ENCODE measurements around the gene SLC6A17.

SLC6A17 gene

GRCh38 chr1:110203021-110203661 is 52.8 kb downstream of the SLC6A17 start:
- in situ Hi-C loops (cut with HindIII; ENCODE audit: low sequenced_read_pairs): no loop called here
- TF ChIP-seq CTCF (IDR thresholded peaks at IDR 0.05; ENCODE audit: low read depth, low read length): peak; percentile 81
- peak; percentile 62 for DNase-seq (ENCODE audit: low read depth, low spot score)

GRCh38 chr1:110205156-110205555 is 54.9 kb downstream of the SLC6A17 start:
- no peak for DNase-seq (ENCODE audit: low read depth, low spot score)
- H3K4me3 ChIP-seq (ENCODE audit: low read depth, low read length): no peak overlapping the region
- in situ Hi-C loops (cut with HindIII; ENCODE audit: low sequenced_read_pairs): no loop called here
- TF ChIP-seq CTCF (IDR thresholded peaks at IDR 0.05; ENCODE audit: low read depth, low read length): no peak

More at GRCh38 chr1:110203021-110203661, 52.8 kb downstream of the SLC6A17 start:
- no peak overlapping the region for H3K4me3 ChIP-seq (ENCODE audit: low read depth, low read length)

GRCh38 chr1:110205591-110206155 is 55.4 kb downstream of the SLC6A17 start:
- DNase-seq (ENCODE audit: low read depth, low spot score): no peak
- no peak overlapping the region for H3K4me3 ChIP-seq (ENCODE audit: low read depth, low read length)
- in situ Hi-C loops (cut with HindIII; ENCODE audit: low sequenced_read_pairs): no loop called here
- no peak for TF ChIP-seq CTCF (IDR thresholded peaks at IDR 0.05; ENCODE audit: low read depth, low read length)

GRCh38 chr1:110206261-110206920 is 56.1 kb downstream of the SLC6A17 start:
- no peak for TF ChIP-seq CTCF (IDR thresholded peaks at IDR 0.05; ENCODE audit: low read depth, low read length)
- no peak overlapping the region for H3K4me3 ChIP-seq (ENCODE audit: low read depth, low read length)
- in situ Hi-C loops (cut with HindIII; ENCODE audit: low sequenced_read_pairs): no loop called here
- no peak for DNase-seq (ENCODE audit: low read depth, low spot score)

- TF ChIP-seq CTCF (IDR thresholded peaks at IDR 0.05; ENCODE audit: low read depth, low read length): peak; percentile 86
- no peak overlapping the region for H3K4me3 ChIP-seq (ENCODE audit: low read depth, low read length)
- in situ Hi-C loops (cut with HindIII; ENCODE audit: low sequenced_read_pairs): no loop called here
- peak; percentile 34 for DNase-seq (ENCODE audit: low read depth, low spot score)
Measured at GRCh38 chr1:110207831-110208230, 57.5 kb downstream of the SLC6A17 start.

DNA sequence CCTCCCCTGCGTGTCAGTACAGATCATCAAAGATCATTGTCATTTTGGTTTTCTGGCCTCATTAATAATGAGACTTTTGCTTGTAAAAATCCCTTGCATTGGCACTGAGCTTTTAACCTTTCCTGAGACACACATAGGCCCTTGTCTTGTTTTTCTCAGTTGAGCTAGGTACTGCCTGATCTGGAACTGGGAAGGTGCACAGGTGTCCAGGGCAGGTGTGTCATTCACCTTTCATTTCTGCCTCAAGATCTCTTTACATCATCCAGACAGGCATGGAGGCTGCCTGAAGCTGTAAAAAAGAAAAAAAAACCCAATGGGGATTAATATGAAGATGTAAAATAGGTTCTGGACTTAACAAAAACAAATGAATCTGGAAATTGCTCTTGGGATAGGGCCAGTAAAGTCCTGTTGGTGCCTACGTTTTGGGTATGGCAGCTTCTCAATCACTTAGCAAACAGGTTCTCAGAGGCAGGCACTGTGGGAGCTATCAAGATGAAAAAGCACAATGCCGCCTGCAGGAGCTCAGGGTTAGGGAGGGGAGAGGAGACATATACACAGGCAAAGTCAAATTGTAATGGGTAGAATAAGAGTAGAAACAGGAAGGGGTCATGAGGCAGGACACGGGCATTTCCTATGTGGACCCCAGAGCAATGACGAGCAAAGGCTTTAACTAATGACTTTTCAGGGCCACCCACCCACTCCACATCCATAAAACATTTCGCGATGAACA is 58.8 kb downstream of the SLC6A17 start:
- in situ Hi-C loops (cut with HindIII; ENCODE audit: low sequenced_read_pairs): no loop called here
- H3K4me3 ChIP-seq (ENCODE audit: low read depth, low read length): no peak overlapping the region
- no peak for DNase-seq (ENCODE audit: low read depth, low spot score)
- no peak for TF ChIP-seq CTCF (IDR thresholded peaks at IDR 0.05; ENCODE audit: low read depth, low read length)
